Measurements from ENCODE around the gene PTPRG. TPM values are rescaled to one million over a fixed set of nuclear protein-coding genes. Genes with fewer than 3 reads are reported as not detected.

Gene PTPRG
- total and polyA plus RNA-seq, 2 of the 13 experiments (the other 11 are each of a cell fraction or from before 2014, with no cell fraction given) = 8.0 to 25.3 TPM

GRCh38 chr3:62114763-62115162, 553.4 kb downstream of the PTPRG start (continued):
- TF ChIP-seq ATF2 (CRISPR knock-in tag; IDR thresholded peaks at IDR 0.05) (no peak), NAIF1 (CRISPR knock-in tag; IDR thresholded peaks at IDR 0.05; ENCODE audit: borderline replicate concordance) (no peak), MTA3 (CRISPR knock-in tag; IDR thresholded peaks at IDR 0.05) (no peak), RFX3 (CRISPR knock-in tag; IDR thresholded peaks at IDR 0.05) (no peak)

- peaks cover 7% of the 10 kb centered on the region; the same call in 1 of the 2 replicates for H3K4me1 ChIP-seq (ENCODE audit: insufficient read depth, low read length)
- H3K27ac ChIP-seq (ENCODE audit: extremely low read length, insufficient read depth, low read length) = no peak overlapping the region
- H3K9ac ChIP-seq (ENCODE audit: insufficient read depth, low read depth, low read length) = no peak overlapping the region
- H3K27me3 ChIP-seq (ENCODE audit: control insufficient read depth in 1 of 2, insufficient read depth in 2 of 2, low read length in 2 of 2) = no peaks in the 10 kb centered on the region
- POLR2A ChIA-PET = no interaction called here
- H2AFZ ChIP-seq (ENCODE audit: low read length) = no peak overlapping the region
- DNase-seq (ENCODE audit: low spot score) (no peak), ATAC-seq (no peak), FAIRE-seq (no peak)
- WGBS (ENCODE audit: low lambda C conversion rate) = 92% methylated on average over 3 of the region's 3 CpGs
- TF ChIP-seq ZBTB40 (IDR thresholded peaks at IDR 0.05) (peak; percentile 22; the same call in 1 of the 2 replicates), ZBTB40 (CRISPR knock-in tag; IDR thresholded peaks at IDR 0.05) (peak; percentile 83), RFX1 (IDR thresholded peaks at IDR 0.05) (no peak)
- H3K9me3 ChIP-seq (ENCODE audit: low read length) = no peaks in the 10 kb centered on the region
- CTCF ChIA-PET (ENCODE audit: low intra/inter-chr PET ratio, low total read pairs) = no interaction called here
- no peaks in the 10 kb centered on the region for H4K20me1 ChIP-seq (ENCODE audit: insufficient read depth, low read length)
- no peaks in the 10 kb centered on the region for H3K36me3 ChIP-seq (replicated peaks in 1 of 2; ENCODE audit: control insufficient read depth in 1 of 2, insufficient read depth in 2 of 2, low read length in 2 of 2)
- in situ Hi-C loops (cut with HindIII; ENCODE audit: extremely low pct_ligation_motif_present, low pct_unique_long_range_greater_than_20kb) (no loop called here), intact Hi-C loops (cut with micrococcal nuclease; ENCODE audit: unreplicated experiment) (no loop called here)
- no peak overlapping the region for H3K4me2 ChIP-seq (ENCODE audit: low read depth, low read length)
- no peak overlapping the region for H3K4me3 ChIP-seq (replicated peaks in 1 of 3; ENCODE audit: insufficient read depth in 1 of 3, low read depth in 2 of 3, low read length in 3 of 3)
- no TSS peak for BruUV-seq (replicated peaks)
- H3K79me2 ChIP-seq (ENCODE audit: insufficient read depth, low read length) = no peaks in the 10 kb centered on the region
These were observed 556.7 kb downstream of the PTPRG start for GRCh38 chr3:62117903-62118548.

Data from HepG2 (cell line).